ENCODE data around the gene DIP2C.

DNA sequence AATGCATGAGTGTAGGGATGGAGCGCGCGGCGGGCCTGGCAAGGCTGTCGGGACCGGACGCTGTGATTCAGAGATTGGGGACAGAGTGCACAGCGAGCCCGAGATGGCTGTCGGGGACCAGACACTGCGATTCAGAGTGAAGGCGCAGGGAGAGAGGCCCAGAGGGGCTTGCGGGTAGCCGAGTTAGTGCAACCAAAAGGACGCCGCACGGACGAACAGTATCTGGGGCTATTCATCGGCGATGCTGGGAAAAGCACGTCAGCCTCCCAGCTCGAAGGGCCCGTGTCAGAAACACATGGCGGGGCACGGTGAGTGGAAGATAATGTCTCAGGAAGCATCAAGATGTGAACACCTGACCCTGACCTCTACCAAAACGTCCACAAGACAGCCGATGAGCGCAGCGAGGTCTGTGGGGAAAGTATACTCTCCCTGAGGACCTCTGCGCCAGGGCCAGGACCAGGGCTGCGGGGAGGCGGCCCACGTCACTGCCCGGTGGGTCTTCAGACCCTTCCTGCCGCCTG, 338.4 kb downstream of the DIP2C start:
- TF ChIP-seq, protein P1, sequence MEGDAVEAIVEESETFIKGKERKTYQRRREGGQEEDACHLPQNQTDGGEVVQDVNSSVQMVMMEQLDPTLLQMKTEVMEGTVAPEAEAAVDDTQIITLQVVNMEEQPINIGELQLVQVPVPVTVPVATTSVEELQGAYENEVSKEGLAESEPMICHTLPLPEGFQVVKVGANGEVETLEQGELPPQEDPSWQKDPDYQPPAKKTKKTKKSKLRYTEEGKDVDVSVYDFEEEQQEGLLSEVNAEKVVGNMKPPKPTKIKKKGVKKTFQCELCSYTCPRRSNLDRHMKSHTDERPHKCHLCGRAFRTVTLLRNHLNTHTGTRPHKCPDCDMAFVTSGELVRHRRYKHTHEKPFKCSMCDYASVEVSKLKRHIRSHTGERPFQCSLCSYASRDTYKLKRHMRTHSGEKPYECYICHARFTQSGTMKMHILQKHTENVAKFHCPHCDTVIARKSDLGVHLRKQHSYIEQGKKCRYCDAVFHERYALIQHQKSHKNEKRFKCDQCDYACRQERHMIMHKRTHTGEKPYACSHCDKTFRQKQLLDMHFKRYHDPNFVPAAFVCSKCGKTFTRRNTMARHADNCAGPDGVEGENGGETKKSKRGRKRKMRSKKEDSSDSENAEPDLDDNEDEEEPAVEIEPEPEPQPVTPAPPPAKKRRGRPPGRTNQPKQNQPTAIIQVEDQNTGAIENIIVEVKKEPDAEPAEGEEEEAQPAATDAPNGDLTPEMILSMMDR (IDR thresholded peaks at IDR 0.05) = no peak
- no peak for TF ChIP-seq EZH2 (IDR thresholded peaks at IDR 0.05; ENCODE audit: borderline replicate concordance, insufficient read depth, low read depth, low read length, poor library complexity, severe bottlenecking)
